HS-5 (cell line): ENCODE measurements around the gene SRGAP1.
A peak's percentile ranks its signal among the peaks of the same experiment; 100 is the strongest.
"Not testable (repeated sequence)": the region's sequence is repeated elsewhere in the genome, so short reads cannot be mapped to it uniquely, and the experiment has no call there.

Source experiments
- DNase-seq: peaks from one replicate; pipeline ENCODE4 v3.0.0-alpha.2; 2012; ENCODE audit warnings: low read depth

Gene SRGAP1

DNA sequence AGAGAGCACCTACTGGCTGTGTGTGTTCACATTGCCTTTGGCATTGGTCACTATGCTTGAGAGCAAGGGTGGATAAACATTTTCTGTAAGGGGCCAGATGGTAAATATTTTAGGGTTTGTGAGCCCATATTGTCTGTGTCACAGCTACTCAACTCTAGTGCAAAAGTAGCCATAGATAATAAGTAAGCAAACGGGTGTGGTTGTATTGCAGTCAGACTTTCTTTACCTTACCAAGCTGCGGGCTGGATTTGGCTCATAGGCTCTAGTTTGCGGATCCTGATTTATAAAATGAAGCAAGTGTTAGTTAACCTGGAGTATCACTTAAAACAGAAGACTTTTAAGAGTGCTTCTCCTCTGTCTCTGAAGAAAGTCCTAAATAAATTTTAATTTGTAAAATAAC lies 208.6 kb downstream of the SRGAP1 start:
- no peak for DNase-seq

GRCh38 chr12:64054079-64054520 lies 209.6 kb downstream of the SRGAP1 start:
- no peak for DNase-seq

GRCh38 chr12:64056741-64057140 lies 212.2 kb downstream of the SRGAP1 start:
- no peak for DNase-seq

DNA sequence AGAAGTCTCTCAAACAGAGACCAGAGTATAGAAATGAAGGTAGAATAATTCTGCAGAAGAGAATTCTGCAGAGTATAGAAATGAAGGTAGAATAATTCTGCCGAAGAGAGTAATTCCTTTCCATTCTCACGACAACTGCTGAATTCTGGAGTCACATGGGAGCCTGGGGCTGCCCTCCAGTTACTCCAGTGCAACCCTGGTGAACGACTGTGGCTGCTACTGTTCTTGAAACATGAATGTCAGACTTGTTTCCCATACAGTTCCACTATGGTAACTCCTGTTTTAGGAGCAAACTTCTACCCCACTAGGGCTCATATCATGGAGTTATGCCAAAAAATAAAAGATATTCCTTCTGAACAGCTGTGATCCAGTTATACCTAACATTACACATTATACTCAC lies 213.2 kb downstream of the SRGAP1 start:
- no peak for DNase-seq

DNA sequence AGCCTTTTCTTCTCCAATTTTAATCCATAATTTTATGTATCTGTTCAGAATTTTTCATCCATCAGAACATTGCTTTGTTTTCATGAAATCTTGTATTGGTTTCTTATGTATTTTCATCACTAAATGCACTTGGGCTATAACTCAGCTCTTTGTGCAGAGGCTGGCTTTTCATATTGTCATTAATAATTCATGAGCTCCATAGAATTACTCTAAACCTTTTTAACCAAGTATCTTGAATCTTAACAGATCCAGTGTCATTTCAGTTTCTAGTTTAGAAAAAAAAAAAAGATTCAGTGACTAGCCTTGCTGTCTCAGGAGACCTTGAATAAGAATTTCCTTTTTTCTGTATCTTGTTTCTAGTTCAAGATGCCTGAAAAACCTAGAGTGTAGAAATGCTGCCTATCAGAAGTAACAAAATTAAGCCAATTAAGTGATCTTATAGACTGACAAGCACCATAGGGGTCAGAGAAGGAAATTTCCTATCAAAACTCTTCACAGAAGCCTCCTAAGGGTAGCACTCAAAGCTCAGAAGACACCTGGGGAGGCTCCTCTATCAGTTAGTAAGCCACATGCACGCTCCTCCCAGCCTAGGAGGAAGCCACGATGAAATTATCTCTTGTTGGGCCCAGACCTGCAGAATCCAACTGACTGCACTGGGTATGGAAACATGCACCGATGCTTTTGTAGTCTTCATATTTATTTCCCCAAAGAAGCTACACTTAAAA lies 214.2 kb downstream of the SRGAP1 start:
- DNase-seq, result no peak

DNA sequence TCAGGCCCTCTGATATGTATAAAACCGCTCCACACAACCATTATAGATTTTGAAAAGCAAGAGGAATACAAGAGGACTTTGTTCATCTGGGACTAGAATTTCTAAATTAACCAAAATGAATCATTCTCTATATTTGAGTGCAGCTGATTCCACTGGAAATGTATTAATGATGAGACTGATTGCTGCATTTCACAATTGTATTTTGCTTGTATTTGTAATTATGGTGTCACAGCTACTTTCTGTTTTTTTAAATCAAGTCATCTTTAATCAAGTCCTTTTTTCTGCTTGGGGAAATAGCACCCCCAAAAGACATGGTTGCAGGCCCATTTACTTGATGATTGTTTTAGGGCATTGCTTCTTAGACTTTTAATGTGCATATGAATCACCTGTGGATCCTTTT lies 215.2 kb downstream of the SRGAP1 start:
- no peak for DNase-seq

GRCh38 chr12:64061868-64062375 lies 217.4 kb downstream of the SRGAP1 start:
- no peak for DNase-seq

- no peak for DNase-seq
These were observed 218.6 kb downstream of the SRGAP1 start for GRCh38 chr12:64063121-64063520.

GRCh38 chr12:64064240-64064639 lies 219.7 kb downstream of the SRGAP1 start:
- DNase-seq, result no peak

DNA sequence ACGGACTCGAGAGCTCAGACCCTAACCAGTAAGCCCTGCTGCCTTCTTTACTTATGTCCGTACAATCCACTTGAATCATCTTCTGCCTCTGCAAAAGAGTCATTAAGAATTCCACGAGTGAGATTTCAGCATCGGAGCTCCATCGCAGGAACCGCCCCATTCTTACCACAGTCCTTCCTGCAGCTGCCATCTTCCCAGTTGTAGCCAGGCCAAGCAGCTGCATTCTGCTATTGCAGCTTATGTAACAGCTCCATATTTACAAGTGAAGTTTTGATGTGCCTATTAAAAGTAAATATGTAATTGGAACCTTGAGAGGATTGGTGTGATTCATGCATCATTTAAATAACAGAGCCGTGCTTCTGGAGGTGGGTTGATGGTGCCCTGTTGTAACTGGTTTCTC lies 220.2 kb downstream of the SRGAP1 start:
- DNase-seq, result no peak

- DNase-seq, result no peak
These were observed 221.5 kb downstream of the SRGAP1 start for GRCh38 chr12:64065881-64066451.

GRCh38 chr12:64066776-64067175 lies 222.3 kb downstream of the SRGAP1 start:
- no peak for DNase-seq

- DNase-seq, result no peak
These were observed 226.0 kb downstream of the SRGAP1 start for GRCh38 chr12:64070454-64070853.

GRCh38 chr12:64072916-64073575 lies 228.5 kb downstream of the SRGAP1 start:
- no peak for DNase-seq

GRCh38 chr12:64076565-64076964 lies 232.1 kb downstream of the SRGAP1 start:
- not testable (repeated sequence) for DNase-seq

DNA sequence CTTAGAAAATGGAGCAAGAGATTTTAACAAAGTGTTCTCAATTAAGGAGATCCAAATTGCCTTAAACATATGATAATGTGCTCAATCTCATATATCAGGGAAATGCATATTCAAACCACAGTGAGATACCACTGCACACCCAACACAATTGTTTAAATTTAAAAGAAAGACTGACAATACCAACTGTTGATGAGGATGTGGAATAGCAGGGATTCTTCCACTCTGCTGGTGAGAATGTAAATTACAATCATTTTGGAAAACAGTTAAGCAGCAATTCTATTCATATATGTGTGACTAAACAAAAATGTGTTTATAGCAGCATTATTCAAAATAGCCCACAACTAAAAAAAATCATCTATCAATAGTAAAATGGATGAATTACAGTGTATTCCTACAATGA lies 233.4 kb downstream of the SRGAP1 start:
- DNase-seq, result no peak

DNA sequence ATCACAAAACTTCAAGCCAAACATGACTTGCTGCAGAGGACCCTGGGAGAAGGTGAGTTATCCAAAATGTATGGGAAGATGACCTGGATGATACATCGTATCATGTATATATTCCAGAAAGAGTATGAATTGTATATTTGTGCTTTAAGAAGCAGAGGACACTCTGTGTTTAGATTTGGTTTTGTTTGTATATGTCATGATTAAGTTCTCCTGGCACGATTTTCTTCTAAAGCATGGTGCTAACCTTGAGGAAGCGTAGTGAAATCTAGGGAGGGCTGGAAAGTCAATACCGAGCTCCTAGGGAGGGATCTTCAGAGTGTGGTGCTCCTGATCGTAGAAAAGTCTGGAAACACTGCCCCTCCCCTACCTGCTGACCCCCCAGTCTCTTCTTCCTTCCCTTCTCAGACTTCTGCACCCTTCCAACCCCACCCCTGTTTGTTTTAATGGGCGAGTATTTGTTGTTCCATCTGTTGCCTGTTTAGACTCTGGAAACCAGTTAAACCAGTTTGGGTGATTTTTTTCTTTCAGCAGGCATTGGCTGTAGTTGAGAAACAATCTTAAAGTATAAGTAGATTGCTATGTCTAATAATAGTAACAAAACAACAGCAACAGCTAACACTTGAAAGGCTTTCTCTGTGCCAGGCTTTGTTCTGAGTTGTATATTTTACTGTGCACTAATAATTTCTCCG lies 236.0 kb downstream of the SRGAP1 start:
- no peak for DNase-seq

- DNase-seq, result no peak
These were observed 236.5 kb downstream of the SRGAP1 start for GRCh38 chr12:64081008-64081404.

GRCh38 chr12:64082116-64082515 lies 237.6 kb downstream of the SRGAP1 start:
- DNase-seq, result no peak

DNA sequence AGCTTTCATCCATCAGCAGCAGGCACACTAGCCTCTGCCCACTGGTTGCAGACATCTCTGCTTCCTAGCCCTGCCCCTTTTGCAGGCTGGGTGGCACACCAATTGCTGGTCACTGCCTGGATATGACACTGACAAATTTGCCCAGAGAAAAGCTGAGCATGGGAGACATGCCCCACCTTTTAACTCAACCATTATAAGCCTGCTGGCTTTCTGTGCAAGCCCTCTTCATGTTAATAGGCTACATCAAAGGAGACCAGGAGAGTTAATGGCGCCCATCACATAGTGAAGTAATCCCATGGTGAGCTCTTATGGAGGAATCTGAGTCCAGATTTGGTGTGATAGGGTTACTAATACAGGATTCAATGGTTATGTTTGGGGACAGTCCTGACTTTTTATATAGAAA lies 238.4 kb downstream of the SRGAP1 start:
- DNase-seq, result no peak

GRCh38 chr12:64083285-64084210 lies 239.0 kb downstream of the SRGAP1 start:
- peak; percentile 50 for DNase-seq

DNA sequence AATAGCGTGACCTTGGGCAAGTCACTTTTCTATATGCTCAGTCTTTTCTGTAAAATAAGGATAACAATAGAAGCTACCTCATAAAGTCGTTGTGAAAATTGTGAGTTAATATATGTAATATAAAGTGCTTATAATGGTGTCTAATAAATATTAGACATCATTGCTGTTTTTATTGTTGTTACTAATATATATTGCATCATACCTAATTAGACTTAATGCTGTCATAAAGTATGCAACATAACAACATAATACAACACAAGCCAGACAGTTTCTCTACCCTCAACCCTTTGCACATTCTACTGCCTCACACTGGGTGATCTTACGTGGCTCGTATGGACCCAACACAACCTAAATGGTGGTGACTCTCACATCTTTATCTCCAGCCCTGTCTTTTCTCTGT lies 240.7 kb downstream of the SRGAP1 start:
- DNase-seq, result no peak
